Measurements from ENCODE around the gene KIRREL3. TPM values are rescaled to one million over a fixed set of nuclear protein-coding genes. Genes with fewer than 3 reads are reported as not detected.

The KIRREL3 gene
- total and polyA plus RNA-seq, 9 of the 15 experiments (the other 6 are each of a cell fraction or from before 2014, with no cell fraction given): 0.04 to 0.10 TPM; not detected in 7

- ATAC-seq (no peak), FAIRE-seq (no peak), DNase-seq (ENCODE audit: extremely low read depth in 1 of 4, low spot score in 3 of 4) (no peak)
- H3K4me1 ChIP-seq (replicated peaks in 1 of 2; ENCODE audit: control insufficient read depth in 2 of 2, insufficient read depth in 2 of 2, low read length in 2 of 2): no peaks in the 10 kb centered on the region
- no peaks in the 10 kb centered on the region for H3K36me3 ChIP-seq (ENCODE audit: control insufficient read depth, insufficient read depth, low read length)
- intact Hi-C loops (cut with micrococcal nuclease) (no loop called here), in situ Hi-C loops (cut with MboI) (no loop called here)
- H3K4me3 ChIP-seq: no peak overlapping the region
- H3K9me3 ChIP-seq (replicated peaks; ENCODE audit: control insufficient read depth, insufficient read depth, low read depth, low read length): no peaks in the 10 kb centered on the region
- peaks cover 11 to 19% of the 10 kb centered on the region in 2 experiments; a peak in 3 of 5 replicates for H3K27me3 ChIP-seq (ENCODE audit: control insufficient read depth in 2 of 2, insufficient read depth in 2 of 2, low read length in 2 of 2)
- POLR2A ChIA-PET: no interaction called here
- no TSS peak for BruUV-seq (replicated peaks)
- WGBS (ENCODE audit: insufficient coverage, low coverage, missing lambda C conversion rate): 3% methylated on average over 4 of the region's 4 CpGs
- H3K9ac ChIP-seq (ENCODE audit: insufficient read depth in 1 of 2, low read depth in 2 of 2, low read length in 2 of 2): no peak overlapping the region
- H2AFZ ChIP-seq (ENCODE audit: low read depth, low read length): no peak overlapping the region
- H4K20me1 ChIP-seq (replicated peaks; ENCODE audit: control insufficient read depth, insufficient read depth, low read length): no peaks in the 10 kb centered on the region
- CTCF ChIA-PET (ENCODE audit: low intra/inter-chr PET ratio): no interaction called here
- no peaks in the 10 kb centered on the region for H3K79me2 ChIP-seq (ENCODE audit: control insufficient read depth, insufficient read depth, low read length)
- no peaks in the 10 kb centered on the region for H3K9me1 ChIP-seq (ENCODE audit: control insufficient read depth, insufficient read depth, low read length)
- no peak overlapping the region for H3K4me2 ChIP-seq (ENCODE audit: insufficient read depth, low read length)
- no peak overlapping the region for H3K27ac ChIP-seq (ENCODE audit: extremely low read depth, low read depth, low read length)
- TF ChIP-seq MAZ (CRISPR knock-in tag; conservative IDR thresholded peaks at IDR 0.05 in 1 of 2, IDR thresholded peaks at IDR 0.05 in 1 of 2): no peak
- no peak for TF ChIP-seq ZC3H4 (CRISPR knock-in tag; IDR thresholded peaks at IDR 0.05; ENCODE audit: borderline replicate concordance)
- no peak for TF ChIP-seq MECOM (CRISPR knock-in tag; IDR thresholded peaks at IDR 0.05)
- TF ChIP-seq NCOR1 (IDR thresholded peaks at IDR 0.05): no peak
- TF ChIP-seq CEBPZ (IDR thresholded peaks at IDR 0.05; ENCODE audit: borderline replicate concordance, low read depth, low read length): no peak
- no peak for TF ChIP-seq RREB1 (CRISPR knock-in tag; IDR thresholded peaks at IDR 0.05)
- TF ChIP-seq CEBPG (CRISPR knock-in tag; IDR thresholded peaks at IDR 0.05): no peak
- TF ChIP-seq CEBPG (tag; conservative IDR thresholded peaks at IDR 0.05 in 1 of 2, IDR thresholded peaks at IDR 0.05 in 1 of 2): no peak
- TF ChIP-seq ZNF785 (CRISPR knock-in tag; IDR thresholded peaks at IDR 0.05): no peak
- no peak for TF ChIP-seq ZKSCAN1 (IDR thresholded peaks at IDR 0.05; ENCODE audit: low read depth, low read length)
- TF ChIP-seq KDM5B (IDR thresholded peaks at IDR 0.05; ENCODE audit: insufficient replicate concordance, low read depth, low read length): no peak
- no peak for TF ChIP-seq CGGBP1 (CRISPR knock-in tag; IDR thresholded peaks at IDR 0.05)
- TF ChIP-seq CBX8 (IDR thresholded peaks at IDR 0.05; ENCODE audit: borderline replicate concordance, extremely low read depth, low read depth, low read length, poor library complexity, severe bottlenecking): no peak
These were observed 255.9 kb downstream of the KIRREL3 start for GRCh38 chr11:126744699-126745098.

Measured in K562 (cell line).